A549 (cell line): ENCODE data around the gene RMI1. TPM values are rescaled to one million over a fixed set of nuclear protein-coding genes. Genes with fewer than 3 reads are reported as not detected.

ENCODE experiments used
- ATAC-seq, 2 experiments: fragments of 200-7000 bp in 1 of 2; fragments of >200 bp in 1 of 2; cut with Nextera tagmentation in 1 of 2; cut with Tn5 transposase in 1 of 2; 3 replicates each; pipeline versions ENCODE4 v1.8.0 to v1.9.1; 2018 to 2020; ENCODE audit warnings: mild to moderate bottlenecking in 1 of 2, moderate library complexity in 1 of 2
- CTCF ChIA-PET: fragments of 300-600 bp; sonication (Branson Sonifier 250); formaldehyde crosslinking; extraction: SDS; loops from one replicate; lab custom pipeline; 2021; ENCODE audit warnings: antibody characterized with exemption, inconsistent platforms; lab: Yijun Ruan, JAX
- POLR2A ChIA-PET: fragments of 350-600 bp; formaldehyde crosslinking; extraction: SDS; loops from one replicate; lab custom pipeline; 2021; ENCODE audit warnings: antibody characterized with exemption, inconsistent platforms; lab: Yijun Ruan, JAX
- DNase-seq, 2 experiments: peaks; one replicate each; pipeline versions ENCODE4 v3.0.0 to v3.0.0-alpha.2; 2011 to 2016; ENCODE audit warnings: low read depth in 1 of 2, low spot score in 1 of 2
- FAIRE-seq: peaks from 2 replicates; lab custom pipeline; 2011; peaks lifted over from hg19 to GRCh38; lab: Jason Lieb, UNC
- H3K27ac ChIP-seq, 2 experiments: fragments of >200 bp; sonication (Bioruptor Twin); formaldehyde crosslinking; 3 replicates each; pipeline ENCODE4 v1.5.1; 2016 to 2017
- H3K4me1 ChIP-seq: fragments of >200 bp; sonication (Bioruptor Twin); formaldehyde crosslinking; 3 replicates; pipeline ENCODE4 v1.6.1; 2016
- H3K4me2 ChIP-seq: fragments of >200 bp; sonication (Bioruptor Twin); formaldehyde crosslinking; 3 replicates; pipeline ENCODE4 v1.6.1; 2016
- H3K4me3 ChIP-seq: fragments of >200 bp; sonication (Bioruptor Twin); formaldehyde crosslinking; 3 replicates; pipeline ENCODE4 v1.5.1; 2016
- H3K9me3 ChIP-seq: fragments of >200 bp; sonication (Bioruptor Twin); formaldehyde crosslinking; 3 replicates; pipeline ENCODE4 v1.6.1; 2016
- CHD2 ChIP-seq: fragments of 150-350 bp; IDR thresholded peaks from 2 replicates; pipeline ENCODE4 v1.6.1; 2014; ENCODE audit warnings: low read length; ENCODE audit not compliant: partially characterized antibody
- CHD4 ChIP-seq: fragments of 200-600 bp; sonication (generic); IDR thresholded peaks from 2 replicates; pipeline ENCODE4 v1.6.1; 2016; ENCODE audit warnings: antibody characterized with exemption, mild to moderate bottlenecking, borderline replicate concordance
- EHF ChIP-seq: fragments of 250-450 bp; sonication (Bioruptor Pico); IDR thresholded peaks from 2 replicates; pipeline ENCODE4 v1.5.0; 2020; ENCODE audit warnings: mild to moderate bottlenecking
- EHMT2 ChIP-seq: fragments of 200-600 bp; sonication (generic); IDR thresholded peaks from 2 replicates; pipeline ENCODE4 v1.6.1; 2016; ENCODE audit warnings: antibody characterized with exemption, low read depth, mild to moderate bottlenecking, moderate library complexity
- ELK1 ChIP-seq: fragments of 150-350 bp; IDR thresholded peaks from 2 replicates; pipeline ENCODE4 v1.6.1; 2014; ENCODE audit warnings: low read depth, mild to moderate bottlenecking, low read length
- ESRRA ChIP-seq: fragments of 150-350 bp; IDR thresholded peaks from 2 replicates; pipeline ENCODE4 v1.6.1; 2014; ENCODE audit warnings: mild to moderate bottlenecking, low read length, borderline replicate concordance
- FOSB ChIP-seq: fragments of 250-450 bp; sonication (Bioruptor Pico); IDR thresholded peaks from 2 replicates; pipeline ENCODE4 v1.5.0; 2020; ENCODE audit warnings: mild to moderate bottlenecking, moderate library complexity
- FOSL2 ChIP-seq, 2 experiments: fragments of 450-650 bp in 1 of 2; fragments of >200 bp in 1 of 2; sonication (Bioruptor Twin) in 1 of 2; formaldehyde crosslinking; IDR thresholded peaks; 2 replicates each; pipeline versions ENCODE4 v1.5.0 to v1.6.1; 2016 to 2020; ENCODE audit warnings: mild to moderate bottlenecking in 1 of 2, moderate library complexity in 1 of 2
- FOXS1 ChIP-seq: fragments of 250-450 bp; sonication (Bioruptor Pico); IDR thresholded peaks from 2 replicates; pipeline ENCODE4 v1.5.0; 2020; ENCODE audit warnings: mild to moderate bottlenecking, moderate library complexity
- HDAC2 ChIP-seq: fragments of 200-600 bp; sonication (generic); IDR thresholded peaks from 2 replicates; pipeline ENCODE4 v1.6.1; 2016
- HES2 ChIP-seq: fragments of >200 bp; sonication (Bioruptor Twin); formaldehyde crosslinking; IDR thresholded peaks from 2 replicates; pipeline ENCODE4 v1.6.1; 2016
- HMGXB4 ChIP-seq: fragments of 250-450 bp; sonication (Bioruptor Pico); IDR thresholded peaks from 2 replicates; pipeline ENCODE4 v1.5.0; 2021; ENCODE audit warnings: mild to moderate bottlenecking, moderate library complexity, borderline replicate concordance
- JUN ChIP-seq, 2 experiments: fragments of >200 bp; sonication (Bioruptor Twin); formaldehyde crosslinking; IDR thresholded peaks; 2 replicates in 1 of 2; 3 replicates in 1 of 2; pipeline ENCODE4 v1.6.1; 2016 to 2017
- KDM1A ChIP-seq: fragments of 200-600 bp; sonication (generic); IDR thresholded peaks from 2 replicates; pipeline ENCODE4 v1.6.1; 2016; ENCODE audit warnings: low read depth, mild to moderate bottlenecking
- KDM5A ChIP-seq: fragments of 200-600 bp; sonication (generic); IDR thresholded peaks from 2 replicates; pipeline ENCODE4 v1.6.1; 2016; ENCODE audit warnings: antibody characterized with exemption, mild to moderate bottlenecking
- MAFK ChIP-seq: fragments of 450-650 bp; IDR thresholded peaks from 2 replicates; pipeline ENCODE4 v1.6.1; 2014; ENCODE audit not compliant: partially characterized antibody
- MAZ ChIP-seq: fragments of 150-350 bp; IDR thresholded peaks from 2 replicates; pipeline ENCODE4 v1.6.1; 2014; ENCODE audit warnings: antibody characterized with exemption, low read depth, low read length, borderline replicate concordance
- NFE2L2 ChIP-seq: fragments of 150-350 bp; conservative IDR thresholded peaks from 2 replicates; pipeline ENCODE4 v1.6.1; 2014; ENCODE audit warnings: low read length
- NPAS2 ChIP-seq: fragments of 250-450 bp; sonication (Bioruptor Pico); IDR thresholded peaks from 2 replicates; pipeline ENCODE4 v1.8.0; 2022; ENCODE audit warnings: mild to moderate bottlenecking, moderate library complexity, borderline replicate concordance
- NR3C1 ChIP-seq: fragments of >200 bp; sonication (Bioruptor Twin); formaldehyde crosslinking; IDR thresholded peaks from 3 replicates; pipeline ENCODE4 v1.6.1; 2017
- POLR2A ChIP-seq: IDR thresholded peaks from 2 replicates; pipeline ENCODE4 v1.6.1; 2012; ENCODE audit warnings: mild to moderate bottlenecking, low read length
- RAD21 ChIP-seq, 2 experiments: fragments of >200 bp in 1 of 2; sonication (Bioruptor Twin) in 1 of 2; formaldehyde crosslinking in 1 of 2; IDR thresholded peaks in 1 of 2; conservative IDR thresholded peaks in 1 of 2; 2 replicates in 1 of 2; 3 replicates in 1 of 2; pipeline ENCODE4 v1.6.1; 2012 to 2018; ENCODE audit warnings: inconsistent platforms in 1 of 2
- RARB ChIP-seq: fragments of 250-450 bp; sonication (Bioruptor Pico); IDR thresholded peaks from 2 replicates; pipeline ENCODE4 v1.8.0; 2021; ENCODE audit warnings: mild to moderate bottlenecking, moderate library complexity
- RCOR1 ChIP-seq: fragments of 150-350 bp; IDR thresholded peaks from 2 replicates; pipeline ENCODE4 v1.6.1; 2014; ENCODE audit warnings: antibody characterized with exemption, low read length, low read depth
- RNF2 ChIP-seq: fragments of 200-600 bp; sonication (generic); IDR thresholded peaks from 2 replicates; pipeline ENCODE4 v1.6.1; 2016; ENCODE audit warnings: low read depth, mild to moderate bottlenecking, antibody characterized with exemption, moderate library complexity, borderline replicate concordance
- TP53 ChIP-seq: fragments of 250-450 bp; sonication (Bioruptor Pico); IDR thresholded peaks from 2 replicates; pipeline ENCODE4 v1.5.0; 2021; ENCODE audit warnings: mild to moderate bottlenecking, moderate library complexity
- USF2 ChIP-seq: fragments of 450-650 bp; IDR thresholded peaks from 2 replicates; pipeline ENCODE4 v1.6.1; 2014; ENCODE audit warnings: antibody characterized with exemption
- ZC3H11A ChIP-seq: fragments of 450-650 bp; IDR thresholded peaks from 2 replicates; pipeline ENCODE4 v1.6.1; 2014; ENCODE audit warnings: antibody characterized with exemption, mild to moderate bottlenecking
- ZFP36 ChIP-seq: fragments of 450-650 bp; IDR thresholded peaks from 2 replicates; pipeline ENCODE4 v1.6.1; 2014; ENCODE audit warnings: borderline replicate concordance; ENCODE audit not compliant: partially characterized antibody
- WGBS: methylation state at CpG from one replicate; pipeline ENCODE4 v1.1.6; 2017; ENCODE audit errors: missing lambda C conversion rate; 5-methylcytosine and 5-hydroxymethylcytosine counted together
- polyA plus RNA-seq, 4 experiments: library from polyadenylated mRNA; depleted of rRNA in 3 of 4; stranded (reverse); fragments of >200 nt; fragmentation: RNase III in 1 of 4; extraction: RNeasy Plus Mini Kit Qiagen cat#74134 plus additional on column Dnase treatment in 1 of 4; gene quantifications; 2 replicates in 3 of 4; 3 replicates in 1 of 4; pipeline ENCODE4 v1.2.3, GENCODE V29; 2011 to 2017

RMI1 gene
- polyA plus RNA-seq, 2 of the 4 experiments (the other 2 are of a cell fraction): 7.4 to 15.2 TPM

GRCh38 chr9:83979812-83980394 is 702 bp upstream of the RMI1 start, which contains the start of gene HNRNPK (continued):
- TF ChIP-seq EHMT2 (no peak), NFE2L2 (no peak), ESRRA (no peak), FOSL2 (IDR thresholded peaks at IDR 0.05) (no peak), FOSL2 (CRISPR knock-in tag; IDR thresholded peaks at IDR 0.05) (no peak), CHD2 (peak; percentile 68), USF2 (no peak), FOSB (no peak), HMGXB4 (CRISPR knock-in tag) (no peak), CHD4 (no peak), RAD21 (conservative IDR thresholded peaks at IDR 0.05 in 1 of 2, IDR thresholded peaks at IDR 0.05 in 1 of 2) (no peak), NR3C1 (no peak), ZC3H11A (no peak), HES2 (no peak), RCOR1 (no peak), EHF (CRISPR knock-in tag) (no peak), HDAC2 (no peak), RARB (CRISPR knock-in tag) (no peak), TP53 (CRISPR knock-in tag) (peak; percentile 18; the same call in 1 of the 2 replicates), RNF2 (no peak), FOXS1 (no peak), POLR2A (no peak; the same call in 1 of the 2 replicates), ZFP36 (no peak), MAZ (no peak), KDM1A (no peak), NPAS2 (CRISPR knock-in tag) (no peak), JUN (IDR thresholded peaks at IDR 0.05) (0 out of 5 replicates have a peak, but pooled peaks of 1 of the 2 experiments have one; percentile 10)

GRCh38 chr9:83981126-83981871 is 694 bp downstream of the RMI1 start:
- CTCF ChIA-PET: interaction anchor here (0.9 to 1.8 kb wide), 5 partner anchors 11 to 280 kb away, joined by 3 to 8 read pairs (median 4); no protein-coding TSS in a partner anchor
- no peak for FAIRE-seq
- TF ChIP-seq ELK1 (no peak), MAFK (peak; percentile 86), KDM5A (no peak)

More at GRCh38 chr9:83981126-83981871, 694 bp downstream of the RMI1 start:
- Histone ChIP-seq H3K4me1 (peaks cover 35% of the 10 kb centered on the region), H3K27ac (peak overlapping the region; percentile 100), H3K4me2 (peak overlapping the region; percentile 86), H3K4me3 (peak overlapping the region; percentile 94), H3K9me3 (no peaks in the 10 kb centered on the region)
- 2% methylated on average over 24 of the region's 29 CpGs for WGBS
- DNase-seq (peak; percentile 51 to 52), ATAC-seq (peak; percentile 32 to 60)
- POLR2A ChIA-PET: interaction anchor here (1.2 to 2.8 kb wide), 8 partner anchors 11 to 280 kb away, joined by 3 to 29 read pairs (median 8); partner anchors contain the start of gene KIF27
